GM19463 (cell line): ENCODE measurements around the gene PPP1R2.
"Not testable (repeated sequence)": the region's sequence is repeated elsewhere in the genome, so short reads cannot be mapped to it uniquely, and the experiment has no call there.

ENCODE experiments used
- ATAC-seq: cut with Tn5 transposase; IDR thresholded peaks from one replicate; pipeline ENCODE4 v1.9.1; 2021; ENCODE audit warnings: mild to moderate bottlenecking, moderate library complexity; ENCODE audit not compliant: unreplicated experiment

Gene PPP1R2

DNA sequence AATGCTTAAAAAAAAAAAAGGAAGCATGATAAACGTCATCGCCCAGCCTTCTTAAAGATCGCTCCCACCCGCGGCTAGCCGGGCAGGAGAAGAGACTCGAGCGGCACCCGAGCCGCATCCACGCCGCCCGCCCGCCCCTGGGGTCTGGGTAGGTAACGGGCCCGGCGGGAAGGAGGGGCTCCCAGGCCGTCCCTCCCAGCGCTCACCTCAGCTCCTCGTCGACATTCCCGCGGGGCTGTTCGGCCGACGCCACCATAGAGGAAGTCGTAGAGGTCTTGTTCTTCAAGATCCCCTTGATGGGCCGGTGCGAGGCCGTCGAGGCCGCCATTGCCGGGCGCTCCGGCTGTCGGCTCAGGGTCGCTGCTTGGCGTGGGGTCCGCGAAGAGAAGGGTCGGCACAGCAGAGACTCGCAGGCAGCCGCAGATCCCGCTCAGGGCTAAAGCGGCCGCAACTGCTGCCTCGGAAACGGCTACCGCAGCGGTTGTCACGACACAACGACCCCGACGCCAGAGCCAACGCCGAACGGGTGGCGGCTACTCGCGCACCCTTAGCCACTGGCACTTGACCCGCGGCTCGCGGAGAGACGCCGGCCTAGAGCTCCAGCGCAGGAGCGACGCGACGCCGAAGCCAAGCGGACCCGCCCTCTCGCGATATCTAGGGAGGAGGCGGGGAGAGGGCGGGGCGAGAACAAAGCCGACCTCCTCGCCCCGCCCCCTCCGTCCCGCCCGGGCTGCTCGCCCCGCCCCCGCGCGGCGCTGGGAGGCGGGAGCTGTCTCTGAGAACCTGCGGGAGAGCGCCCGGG is at the start of gene PPP1R2:
PPP1R2 (minus strand) TSS at position 628 of the 802 bp plus-strand sequence; CDS start at position 328, 300 bp downstream.
- peak; percentile 78 for ATAC-seq

DNA sequence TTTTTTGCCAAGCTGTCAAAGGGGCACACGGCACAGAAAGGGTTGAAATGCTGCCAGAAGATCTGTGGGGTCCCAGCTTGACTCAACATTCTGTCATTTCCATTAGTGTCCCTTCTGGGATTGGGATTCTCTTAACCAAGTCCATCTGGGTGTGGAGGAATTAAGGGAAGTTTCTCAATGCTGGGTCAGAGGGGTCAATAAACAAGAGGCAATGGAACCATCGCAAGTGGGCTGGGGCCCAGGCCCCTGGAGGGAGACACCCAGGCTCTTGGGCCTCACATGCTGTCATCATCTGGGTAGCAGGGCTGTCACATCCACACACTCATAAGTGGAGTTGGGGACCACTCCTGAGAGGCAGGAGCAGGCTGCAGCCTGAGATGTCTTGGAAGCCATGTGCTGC is 48.7 kb upstream of the PPP1R2 start:
- no peak for ATAC-seq

DNA sequence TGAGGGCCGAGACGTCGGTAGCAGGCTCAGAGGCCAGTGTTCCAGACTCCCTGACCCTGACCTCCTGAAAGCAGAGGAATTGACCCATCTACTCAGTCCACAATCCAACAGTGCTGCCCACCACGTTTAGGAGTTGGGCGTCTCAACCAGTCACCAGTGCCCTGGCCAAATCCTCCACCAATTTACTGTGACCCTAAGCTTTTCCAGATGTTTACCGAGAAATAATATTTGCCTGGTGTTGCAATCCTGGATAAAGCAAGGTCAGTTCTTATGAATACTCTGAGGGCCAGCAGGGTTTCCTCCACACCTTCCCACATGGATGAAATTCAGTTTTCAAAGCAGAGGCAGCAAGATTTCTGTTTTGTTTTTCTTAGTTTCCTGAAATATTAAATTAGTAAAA is 48.1 kb upstream of the PPP1R2 start:
- ATAC-seq, result no peak

DNA sequence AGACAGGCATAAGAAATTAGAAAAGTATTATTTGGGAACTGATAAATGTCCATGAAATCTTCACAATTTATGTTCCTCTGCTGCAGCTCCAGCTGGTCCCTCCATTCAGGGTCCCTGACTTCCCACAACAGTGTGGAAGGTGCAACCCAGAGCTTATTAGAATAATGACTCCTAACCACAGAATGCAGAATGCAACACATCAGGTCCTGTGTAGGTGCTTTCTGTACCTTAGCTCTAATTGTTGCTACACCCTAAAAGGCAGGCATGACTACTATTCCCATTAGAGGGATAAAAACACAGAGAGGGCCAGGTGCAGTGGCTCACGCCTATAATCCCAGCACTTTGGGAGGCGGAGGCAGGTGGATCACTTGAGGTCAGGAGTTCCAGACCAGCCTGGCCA is 47.3 kb upstream of the PPP1R2 start:
- not testable (repeated sequence) for ATAC-seq

DNA sequence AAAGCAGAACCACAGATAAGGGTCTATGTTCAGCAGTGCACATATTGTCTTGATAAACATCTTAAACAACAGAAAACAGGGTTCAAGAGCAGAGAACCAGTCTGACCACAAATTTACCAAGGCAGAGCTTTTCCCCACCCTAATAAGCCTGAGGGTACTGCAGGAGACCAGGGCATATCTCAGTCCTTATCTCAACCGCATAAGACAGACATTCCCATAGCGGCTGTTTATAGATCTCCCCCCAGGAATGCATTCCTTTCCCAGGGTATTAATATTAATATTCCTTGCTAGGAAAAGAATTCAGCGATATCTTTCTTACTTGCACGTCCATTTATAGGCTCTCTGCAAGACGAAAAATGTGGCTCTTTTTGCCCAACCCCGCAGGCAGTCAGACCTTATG is 46.7 kb upstream of the PPP1R2 start:
- not testable (repeated sequence) for ATAC-seq

- ATAC-seq, result no peak
Observed at GRCh38 chr3:195587824-195588223, 44.7 kb upstream of the PPP1R2 start.

GRCh38 chr3:195587406-195587805 is 44.3 kb upstream of the PPP1R2 start:
- ATAC-seq, result no peak

- ATAC-seq, result no peak
Observed at GRCh38 chr3:195584543-195584870, 41.4 kb upstream of the PPP1R2 start.

- no peak for ATAC-seq
Observed at GRCh38 chr3:195583831-195584542, 40.9 kb upstream of the PPP1R2 start, which contains the start of gene APOD. TSS of gene APOD (minus strand) at chr3:195583940. CDS start at chr3:195579461, 4,479 bp downstream.

DNA sequence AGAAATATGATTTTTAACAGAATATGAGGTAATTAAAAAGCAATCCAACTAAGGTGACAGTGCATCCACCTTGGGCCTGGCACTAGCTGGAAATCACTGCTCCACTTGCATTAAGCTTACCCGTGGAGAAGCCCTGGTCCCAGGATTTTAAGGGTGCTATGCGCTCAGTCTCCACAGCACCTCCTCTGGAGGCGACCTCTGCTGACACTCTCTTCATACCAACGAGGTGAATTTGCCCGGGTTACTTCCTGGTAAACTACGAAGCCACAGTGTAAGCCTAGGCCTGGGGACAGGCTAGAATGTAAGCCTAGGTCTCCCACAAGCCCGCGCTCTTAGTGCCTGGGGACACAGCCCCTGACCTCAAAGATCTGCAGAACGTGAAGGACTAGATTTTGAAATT is 39.8 kb upstream of the PPP1R2 start:
- ATAC-seq, result no peak

DNA sequence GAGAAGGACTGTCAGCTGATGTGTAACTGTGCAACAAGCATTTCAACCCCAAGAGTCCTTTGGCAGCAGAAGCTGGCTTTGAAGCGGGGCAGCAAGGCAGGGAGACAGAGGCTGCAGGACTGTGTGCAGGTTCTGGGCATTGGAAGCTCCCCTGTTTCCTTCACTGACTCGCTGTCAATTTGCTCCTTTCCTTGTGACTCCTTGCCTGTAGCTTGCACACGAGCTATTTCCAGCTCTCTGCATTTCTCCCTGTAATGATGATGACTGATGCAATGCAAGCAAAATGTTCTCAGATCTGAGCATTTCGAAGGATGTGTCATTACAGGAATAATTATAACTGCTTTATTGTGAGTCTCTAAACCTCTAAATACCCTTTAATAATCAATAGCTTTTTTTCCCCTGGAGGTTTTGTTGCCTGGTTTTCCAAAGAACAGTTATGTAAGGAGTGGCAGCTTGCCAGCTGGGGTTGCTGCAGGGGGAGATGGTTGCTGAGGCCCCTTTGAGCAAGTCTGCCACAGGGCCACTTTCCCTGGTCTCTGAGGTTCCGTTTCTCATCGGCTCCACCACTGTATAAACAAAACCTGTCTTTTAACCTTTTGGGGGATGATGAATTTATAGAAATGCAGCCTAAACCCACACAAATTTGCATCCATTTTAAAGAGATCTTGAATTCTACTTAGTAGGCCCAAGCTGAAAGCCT is 37.8 kb upstream of the PPP1R2 start:
- ATAC-seq, result no peak

DNA sequence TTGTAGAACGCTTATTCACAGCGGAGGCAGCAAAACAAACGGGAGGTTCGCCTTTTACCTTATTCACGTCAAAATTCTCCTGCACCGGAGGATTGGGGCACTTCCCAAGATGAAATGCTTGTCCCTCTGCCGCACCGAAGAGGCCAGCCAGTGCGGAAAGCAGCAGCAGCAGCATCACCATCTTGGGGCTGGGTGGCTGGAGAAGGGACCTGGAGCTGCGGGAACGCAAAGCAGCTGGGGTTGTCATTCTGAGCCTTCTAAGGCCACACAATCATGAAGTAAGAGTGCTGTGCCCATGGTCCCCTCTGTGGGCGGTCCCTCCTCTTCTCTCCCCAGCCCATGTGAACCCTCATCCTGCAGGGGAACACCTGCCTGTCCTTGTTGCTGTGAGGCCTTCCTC is 36.2 kb upstream of the PPP1R2 start:
- ATAC-seq, result no peak

DNA sequence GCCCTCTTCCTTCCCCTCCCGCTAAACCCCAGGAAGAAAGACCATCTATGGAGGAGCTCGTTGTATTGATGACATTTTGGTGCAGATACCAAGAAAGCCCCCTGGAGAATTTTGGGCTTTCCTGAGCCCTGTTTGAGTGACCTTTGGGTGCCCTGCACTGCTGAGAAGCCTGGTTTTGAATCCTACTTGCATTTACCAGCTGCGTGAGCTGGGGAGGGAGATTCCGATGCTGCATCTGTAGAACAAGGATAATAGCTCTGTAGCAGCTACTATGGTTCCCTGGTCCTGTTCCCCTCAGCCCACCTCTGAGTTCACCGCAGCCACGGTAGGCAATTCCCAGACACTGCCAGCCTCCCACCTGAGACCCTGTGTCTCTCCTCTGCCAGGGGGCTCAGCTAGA is 35.4 kb upstream of the PPP1R2 start:
- no peak for ATAC-seq

- no peak for ATAC-seq
Observed at GRCh38 chr3:195577645-195578177, 34.6 kb upstream of the PPP1R2 start.

GRCh38 chr3:195574497-195575304 is 31.6 kb upstream of the PPP1R2 start:
- ATAC-seq, result no peak

- no peak for ATAC-seq
Observed at GRCh38 chr3:195573611-195574496, 30.7 kb upstream of the PPP1R2 start.

GRCh38 chr3:195571361-195571760 is 28.2 kb upstream of the PPP1R2 start:
- no peak for ATAC-seq

- ATAC-seq, result no peak
Observed at GRCh38 chr3:195570912-195571311, 27.8 kb upstream of the PPP1R2 start.

DNA sequence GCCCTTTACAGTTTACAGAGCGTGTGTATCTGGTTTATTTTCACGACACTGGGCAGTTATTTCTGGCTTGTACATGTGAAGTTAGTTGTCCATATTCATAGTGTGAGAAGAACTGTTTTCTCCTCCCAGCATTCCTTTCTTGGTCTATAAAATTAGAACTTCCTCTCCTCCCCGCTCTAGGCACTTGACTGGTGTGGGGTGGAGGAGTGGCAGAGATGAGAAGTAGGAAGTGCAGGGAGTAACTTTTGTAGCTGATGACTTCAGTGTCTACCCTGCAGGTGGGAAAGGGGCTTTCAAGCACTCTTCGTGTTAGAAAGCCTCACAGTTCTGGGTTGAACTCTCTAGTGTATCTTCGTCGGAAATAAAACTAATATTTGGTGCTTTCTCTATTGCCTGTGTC is 27.2 kb upstream of the PPP1R2 start:
- ATAC-seq, result no peak

GRCh38 chr3:195568630-195569029 is 25.5 kb upstream of the PPP1R2 start:
- no peak for ATAC-seq
